NCI-H748 treated with DMSO at 0.1 percent for 48 hours (cell line): ENCODE measurements around the gene CABP2.

Experiments
- DNase-seq: peaks from one replicate; lab custom pipeline; 2025; lab: John Stamatoyannopoulos, UW

The CABP2 gene

DNA sequence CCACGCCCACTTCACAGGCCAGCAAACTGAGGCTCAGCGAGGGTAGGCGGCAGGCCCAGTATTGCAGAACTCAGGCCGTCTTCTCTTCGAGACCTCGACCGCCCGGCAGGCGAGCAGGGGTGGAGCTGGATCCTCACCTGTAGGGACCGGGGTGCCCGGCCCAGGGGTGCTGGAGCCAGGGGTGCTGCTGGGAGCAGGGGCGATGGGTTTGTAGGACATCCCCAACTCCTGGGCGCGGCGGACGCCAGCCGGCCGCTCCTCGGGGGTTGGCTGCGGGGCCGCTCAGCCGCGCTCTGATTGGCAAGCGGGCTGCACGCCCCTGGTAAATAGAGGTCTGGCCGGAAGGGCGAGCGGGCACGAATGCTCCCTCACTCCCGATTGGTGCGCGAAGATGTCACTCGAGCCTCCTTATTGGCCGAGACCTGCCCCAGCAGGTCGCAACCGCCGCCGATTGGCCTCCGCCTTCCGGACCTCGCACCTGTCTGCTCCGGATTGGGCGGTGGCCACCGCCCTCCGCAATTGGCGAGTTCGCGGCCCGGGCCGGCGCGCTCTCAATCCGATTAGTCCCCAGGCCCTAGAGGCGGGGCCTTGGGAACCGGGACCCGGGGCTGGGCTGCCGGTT is 15.3 kb downstream of the CABP2 start, which contains the start of gene CDK2AP2:
TSS of gene CDK2AP2 (minus strand) at position 299 of the 622 bp plus-strand sequence. CDS start at position 219, 80 bp downstream.
- DNase-seq: peak; percentile 95

- DNase-seq: no peak
These were observed 15.9 kb downstream of the CABP2 start for GRCh38 chr11:67507242-67507863.

GRCh38 chr11:67506426-67507051 is 16.7 kb downstream of the CABP2 start:
- no peak for DNase-seq

GRCh38 chr11:67505605-67506396 is 17.4 kb downstream of the CABP2 start:
- peak; percentile 39 for DNase-seq

DNA sequence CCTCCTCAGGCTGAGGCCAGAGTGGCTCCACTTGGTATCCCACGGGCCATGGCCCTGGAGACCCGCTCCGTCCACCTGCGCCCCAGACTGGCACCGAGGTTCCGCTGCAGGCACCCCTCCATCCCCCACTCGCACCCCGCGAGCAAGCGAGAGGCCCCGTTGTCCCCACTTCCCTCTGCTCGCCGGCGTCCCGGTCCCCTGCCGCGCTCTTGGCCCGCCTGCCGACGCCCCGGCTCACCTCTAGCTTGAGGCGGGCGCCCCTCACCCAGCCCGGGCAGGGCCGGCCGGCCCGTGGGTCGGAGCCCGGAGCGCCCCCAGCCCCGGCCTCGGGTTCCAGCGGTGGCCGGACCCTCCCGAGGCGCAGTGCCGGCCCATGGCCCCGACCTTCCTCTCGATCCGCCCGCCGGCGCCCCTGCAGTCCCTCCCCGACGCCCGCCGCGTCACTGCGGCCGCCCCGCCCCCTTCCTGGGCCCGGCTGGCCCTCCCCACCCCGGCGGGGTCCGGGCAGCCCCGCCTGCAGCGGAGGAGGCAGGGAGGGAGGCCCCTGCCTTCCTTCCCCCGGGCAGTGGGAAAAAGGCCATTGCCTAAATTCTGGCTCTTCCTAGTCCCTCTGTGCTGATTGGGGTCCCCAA is 18.2 kb downstream of the CABP2 start, which contains the start of gene PITPNM1:
TSS of gene PITPNM1 (minus strand) at position 414 of the 632 bp plus-strand sequence. CDS start 1,183 bp downstream, outside the sequence.
- peak; percentile 12 for DNase-seq

GRCh38 chr11:67504005-67504949 is 19.0 kb downstream of the CABP2 start:
- no peak for DNase-seq

DNA sequence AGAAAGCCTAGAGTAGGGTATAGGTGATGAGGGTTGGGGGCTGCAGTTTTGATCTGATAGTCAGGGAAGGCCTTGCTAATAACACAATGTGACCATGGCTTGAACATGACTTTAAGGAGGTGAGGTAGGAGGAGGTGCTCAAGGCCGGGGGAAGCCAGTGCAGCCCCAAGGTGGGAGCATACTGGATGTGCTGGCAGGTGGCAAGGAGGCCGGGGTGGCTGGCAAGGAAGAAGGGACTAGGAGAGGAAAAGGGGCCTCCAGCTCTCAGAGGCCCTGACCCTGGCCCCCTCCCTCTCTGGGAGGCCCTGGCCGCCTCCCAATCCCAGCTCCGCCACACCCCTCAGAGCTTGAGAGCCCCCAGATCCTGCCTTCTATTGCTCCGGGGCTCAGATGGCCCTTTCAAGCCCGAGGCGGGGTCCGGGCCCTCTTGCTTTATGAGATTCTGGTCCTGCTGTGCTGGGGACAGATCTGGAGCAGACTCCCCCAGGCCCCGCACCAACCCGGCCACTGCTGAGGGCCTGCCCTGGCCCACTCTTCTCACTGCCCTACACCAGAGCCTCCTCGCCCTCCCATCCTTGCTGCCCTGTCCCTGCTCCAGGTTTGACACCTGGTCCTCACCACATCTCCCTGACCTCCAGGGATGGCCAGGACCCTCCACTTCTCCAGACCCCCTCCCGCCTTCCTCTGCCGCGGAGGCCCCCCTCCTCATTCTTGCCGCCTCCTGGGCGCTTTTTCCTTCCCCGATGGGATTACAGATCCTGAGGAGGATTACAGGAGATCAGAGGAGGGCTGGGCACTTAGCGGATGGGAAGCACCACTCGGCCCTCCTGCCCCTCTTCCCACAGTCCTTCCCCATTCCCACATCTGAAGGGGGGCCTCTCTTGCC is 19.9 kb downstream of the CABP2 start:
- no peak for DNase-seq

DNA sequence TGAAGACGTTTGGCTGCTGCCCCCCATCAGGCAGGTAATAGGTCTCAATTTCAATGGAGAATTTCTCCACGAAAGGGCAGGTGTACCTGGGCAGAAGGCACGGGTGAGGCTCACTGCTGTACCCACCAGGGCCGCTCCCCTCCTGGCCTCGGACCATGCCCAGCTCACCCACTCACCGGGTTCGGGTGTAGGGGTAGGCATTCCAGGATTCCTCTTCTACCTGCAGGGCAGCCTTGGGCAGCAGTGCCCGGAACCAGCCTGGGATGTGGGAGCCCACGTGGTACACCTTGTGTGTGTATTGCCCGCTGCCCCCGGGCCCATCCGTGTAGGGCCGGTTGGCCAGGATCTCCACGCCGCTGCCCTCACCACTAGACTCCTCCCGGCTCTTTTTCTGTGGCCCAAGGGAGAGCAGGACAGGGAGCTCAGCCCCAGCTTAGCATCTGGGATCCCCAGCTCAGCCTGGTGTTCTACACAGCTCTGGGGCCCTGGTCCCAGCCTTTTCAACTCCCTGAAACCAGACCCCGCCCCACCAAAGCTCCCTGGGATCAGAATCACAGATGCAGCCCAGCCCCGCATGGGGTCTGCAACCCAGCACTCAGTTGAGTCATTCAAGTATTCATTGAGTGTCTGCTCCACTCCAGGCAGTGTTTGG is 20.8 kb downstream of the CABP2 start:
- no peak for DNase-seq

- no peak for DNase-seq
These were observed 21.4 kb downstream of the CABP2 start for GRCh38 chr11:67501854-67502253.

GRCh38 chr11:67500831-67501715 is 22.2 kb downstream of the CABP2 start:
- no peak for DNase-seq

GRCh38 chr11:67500484-67500821 is 22.8 kb downstream of the CABP2 start:
- no peak for DNase-seq

DNA sequence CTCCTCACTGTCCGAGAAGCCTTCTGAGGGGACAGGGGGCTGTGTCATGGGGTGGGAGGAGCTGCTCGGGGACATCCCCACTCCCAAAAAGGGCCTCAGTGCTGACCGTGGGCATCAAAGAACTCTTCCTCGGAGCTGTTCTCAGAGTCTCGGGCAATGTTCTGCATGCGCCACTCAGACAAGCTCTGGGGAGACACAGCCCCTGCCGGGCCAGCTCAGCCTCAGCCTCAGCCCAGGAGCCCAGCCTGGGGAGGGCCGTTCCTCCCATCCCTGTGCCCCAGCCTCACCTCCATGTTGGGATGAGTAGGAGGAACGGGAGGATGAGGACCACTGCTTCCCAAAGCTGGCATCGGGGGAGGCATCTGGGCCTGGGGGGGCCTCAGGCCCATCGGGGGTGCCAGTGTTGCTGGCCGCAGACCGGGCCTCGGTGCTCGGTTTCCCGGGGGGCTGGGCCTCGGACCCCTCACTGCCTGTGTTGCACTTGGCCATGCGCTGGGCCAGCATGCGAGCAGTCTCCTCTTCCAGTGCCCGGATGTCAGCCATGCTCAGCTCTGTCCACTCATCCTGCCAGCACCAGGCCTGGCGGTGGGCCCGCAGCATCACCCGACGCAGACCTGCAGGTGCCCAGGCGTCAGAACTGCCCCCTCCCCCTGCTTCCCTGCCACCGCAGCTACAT is 23.3 kb downstream of the CABP2 start:
- DNase-seq: no peak

DNA sequence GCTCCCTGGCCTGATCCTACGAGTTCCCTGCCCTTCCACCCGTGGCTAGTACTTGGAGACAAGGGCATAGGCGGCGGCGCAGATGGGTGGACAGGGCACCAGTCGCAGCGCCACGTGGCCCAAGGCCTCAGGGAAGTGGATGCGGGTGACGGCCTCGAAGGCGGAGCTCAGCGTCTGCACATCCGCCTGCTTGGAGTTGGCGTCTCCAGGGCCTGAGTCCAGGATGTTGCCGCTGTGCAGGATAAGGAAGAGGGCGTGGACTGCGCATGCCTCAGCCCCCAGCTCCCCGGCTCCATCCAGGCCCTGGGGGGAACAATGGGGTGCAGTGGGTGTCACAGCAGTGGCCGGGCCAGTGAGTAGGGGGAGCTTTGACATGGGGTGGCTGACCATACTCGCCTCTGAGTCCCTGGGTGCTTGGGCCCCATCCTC is 24.7 kb downstream of the CABP2 start:
- no peak for DNase-seq

DNA sequence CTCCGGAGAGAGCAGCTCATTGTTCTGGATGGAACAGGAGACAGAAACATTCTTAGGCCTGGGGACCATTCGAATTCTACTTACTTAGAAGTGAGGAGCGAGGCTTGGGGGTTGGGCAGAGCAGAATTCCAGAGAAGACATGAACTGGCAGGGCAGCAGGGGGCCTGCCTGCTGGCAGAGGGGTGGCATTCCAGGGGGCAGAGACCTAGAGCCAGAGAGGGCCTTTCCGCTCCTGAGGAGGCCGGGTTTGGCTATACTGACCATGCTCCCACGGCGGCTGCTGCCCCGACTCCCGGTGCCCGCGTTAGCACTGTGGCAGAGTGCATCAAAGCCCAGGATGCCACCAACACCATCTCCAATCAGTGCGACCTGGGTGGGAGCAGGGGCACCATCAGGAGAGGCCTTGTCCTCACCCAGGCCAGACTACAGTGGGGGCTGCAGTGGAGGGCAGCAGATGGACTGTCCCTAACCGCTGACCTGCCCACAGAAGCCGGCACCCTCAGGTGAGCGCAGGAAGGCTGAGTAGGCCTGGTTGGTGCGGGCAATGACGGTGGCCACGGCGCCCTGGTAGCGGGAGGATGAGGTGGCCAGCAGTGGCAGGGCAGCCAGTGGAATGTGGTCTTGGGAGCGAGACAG is 25.5 kb downstream of the CABP2 start:
- DNase-seq: no peak

GRCh38 chr11:67496113-67496512 is 27.1 kb downstream of the CABP2 start:
- no peak for DNase-seq

DNA sequence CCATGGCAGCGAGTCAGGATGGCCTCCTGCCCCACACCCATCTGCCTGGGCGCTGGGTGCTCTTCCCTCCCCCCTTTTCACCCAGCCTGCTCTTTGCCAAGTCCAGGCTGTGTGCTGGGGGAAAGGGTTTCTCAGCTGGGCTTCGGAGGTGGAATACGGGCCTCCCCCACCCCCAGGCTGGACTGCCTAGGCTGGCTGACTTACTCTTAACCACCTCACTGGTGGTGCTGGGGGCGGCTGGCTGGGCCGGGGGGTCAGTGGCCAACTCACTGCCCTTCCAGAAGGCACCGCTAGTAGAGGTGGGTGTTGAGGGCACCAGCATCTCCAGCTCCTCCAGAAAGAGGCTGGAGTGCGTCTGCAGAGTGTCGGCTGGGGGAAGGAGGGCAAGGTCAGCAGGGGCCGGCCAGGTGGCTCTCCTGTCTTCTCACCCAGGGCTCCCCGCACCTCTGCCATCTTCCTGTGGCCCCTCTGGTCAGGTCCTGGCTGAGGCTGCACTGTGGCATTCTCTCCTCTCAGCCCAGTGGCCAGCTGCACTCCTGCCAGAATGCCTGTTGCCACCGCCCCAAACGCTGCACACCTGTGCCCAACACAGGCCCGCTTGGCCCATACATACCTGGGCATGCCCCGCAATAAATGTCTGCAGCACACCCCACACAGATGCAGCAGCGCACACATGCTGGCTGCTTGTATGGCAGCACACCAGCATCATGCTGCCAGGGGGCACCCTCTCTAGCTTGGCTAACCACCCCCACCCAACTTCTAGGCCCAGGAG is 27.8 kb downstream of the CABP2 start:
- no peak for DNase-seq
